ENCODE measurements around the gene FNIP2. TPM values are rescaled to one million over a fixed set of nuclear protein-coding genes. Genes with fewer than 3 reads are reported as not detected.

Gene FNIP2
- total RNA-seq, 1 experiment from 2014 or later = 5.2 TPM

- BruUV-seq (replicated peaks) = no TSS peak
- H2AFZ ChIP-seq (ENCODE audit: low read length) = no peak overlapping the region
- DNase-seq (no peak), ATAC-seq (no peak)
- no peak overlapping the region for H3K9ac ChIP-seq (ENCODE audit: low read length)
- H3K4me1 ChIP-seq (ENCODE audit: insufficient read depth, low read length) = peaks cover 18% of the 10 kb centered on the region
- H3K9me3 ChIP-seq (ENCODE audit: low read length) = no peaks in the 10 kb centered on the region
- H3K27ac ChIP-seq (ENCODE audit: low read length) = no peak overlapping the region
- H4K20me1 ChIP-seq (ENCODE audit: low read length) = no peaks in the 10 kb centered on the region
- H3K4me3 ChIP-seq (ENCODE audit: low read length) = no peak overlapping the region
- POLR2A ChIA-PET (ENCODE audit: unreplicated experiment) = no interaction called here
- no peak overlapping the region for H3K4me2 ChIP-seq (ENCODE audit: low read length)
- TF ChIP-seq, protein P1, sequence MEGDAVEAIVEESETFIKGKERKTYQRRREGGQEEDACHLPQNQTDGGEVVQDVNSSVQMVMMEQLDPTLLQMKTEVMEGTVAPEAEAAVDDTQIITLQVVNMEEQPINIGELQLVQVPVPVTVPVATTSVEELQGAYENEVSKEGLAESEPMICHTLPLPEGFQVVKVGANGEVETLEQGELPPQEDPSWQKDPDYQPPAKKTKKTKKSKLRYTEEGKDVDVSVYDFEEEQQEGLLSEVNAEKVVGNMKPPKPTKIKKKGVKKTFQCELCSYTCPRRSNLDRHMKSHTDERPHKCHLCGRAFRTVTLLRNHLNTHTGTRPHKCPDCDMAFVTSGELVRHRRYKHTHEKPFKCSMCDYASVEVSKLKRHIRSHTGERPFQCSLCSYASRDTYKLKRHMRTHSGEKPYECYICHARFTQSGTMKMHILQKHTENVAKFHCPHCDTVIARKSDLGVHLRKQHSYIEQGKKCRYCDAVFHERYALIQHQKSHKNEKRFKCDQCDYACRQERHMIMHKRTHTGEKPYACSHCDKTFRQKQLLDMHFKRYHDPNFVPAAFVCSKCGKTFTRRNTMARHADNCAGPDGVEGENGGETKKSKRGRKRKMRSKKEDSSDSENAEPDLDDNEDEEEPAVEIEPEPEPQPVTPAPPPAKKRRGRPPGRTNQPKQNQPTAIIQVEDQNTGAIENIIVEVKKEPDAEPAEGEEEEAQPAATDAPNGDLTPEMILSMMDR (conservative IDR thresholded peaks at IDR 0.05; ENCODE audit: low read depth, low read length) = no peak
- no peak for TF ChIP-seq EZH2phosphoT487 (IDR thresholded peaks at IDR 0.05; ENCODE audit: borderline replicate concordance, low read length)
- no peak for TF ChIP-seq EZH2 (IDR thresholded peaks at IDR 0.05; ENCODE audit: low read length, unreplicated experiment)
- H3K9me2 ChIP-seq (replicated peaks; ENCODE audit: low read length) = no peaks in the 10 kb centered on the region
- intact Hi-C loops (cut with micrococcal nuclease) = loop anchor here (5.0 to 10.0 kb wide), 3 partner anchors 127 to 307 kb away; no protein-coding TSS in a partner anchor
- no peaks in the 10 kb centered on the region for H3K79me2 ChIP-seq (ENCODE audit: low read length)
- H3K36me3 ChIP-seq (ENCODE audit: low read depth, low read length) = no peaks in the 10 kb centered on the region
- H3K27me3 ChIP-seq (ENCODE audit: low read length) = no peaks in the 10 kb centered on the region
- CTCF ChIA-PET = interaction anchor here (0.6 kb wide), 1 partner anchor 337 kb away, joined by 5 read pairs; no protein-coding TSS in a partner anchor
- H3F3A ChIP-seq (ENCODE audit: low read length, unreplicated experiment) = no peaks in the 10 kb centered on the region
Observed at GRCh38 chr4:158870282-158870625, 101.4 kb downstream of the FNIP2 start.

- H3F3A ChIP-seq (ENCODE audit: low read length, unreplicated experiment) = no peaks in the 10 kb centered on the region
- no peak overlapping the region for H3K9ac ChIP-seq (ENCODE audit: low read length)
- intact Hi-C loops (cut with micrococcal nuclease) = loop anchor here (5.0 to 10.0 kb wide), 3 partner anchors 127 to 307 kb away; no protein-coding TSS in a partner anchor
- H3K4me2 ChIP-seq (ENCODE audit: low read length) = no peak overlapping the region
- no peak overlapping the region for H3K27ac ChIP-seq (ENCODE audit: low read length)
- DNase-seq = no peak
- H3K79me2 ChIP-seq (ENCODE audit: low read length) = no peaks in the 10 kb centered on the region
- no peaks in the 10 kb centered on the region for H3K36me3 ChIP-seq (ENCODE audit: low read depth, low read length)
- H3K9me2 ChIP-seq (replicated peaks; ENCODE audit: low read length) = no peaks in the 10 kb centered on the region
- POLR2A ChIA-PET (ENCODE audit: unreplicated experiment) = no interaction called here
- H3K27me3 ChIP-seq (ENCODE audit: low read length) = no peaks in the 10 kb centered on the region
- no TSS peak for BruUV-seq (replicated peaks)
- TF ChIP-seq, protein P1 (conservative IDR thresholded peaks at IDR 0.05; ENCODE audit: low read depth, low read length) = no peak
- no peak for TF ChIP-seq EZH2 (IDR thresholded peaks at IDR 0.05; ENCODE audit: low read length, unreplicated experiment)
- TF ChIP-seq EZH2phosphoT487 (IDR thresholded peaks at IDR 0.05; ENCODE audit: borderline replicate concordance, low read length) = no peak
- no peak for ATAC-seq
- peaks cover 18% of the 10 kb centered on the region for H3K4me1 ChIP-seq (ENCODE audit: insufficient read depth, low read length)
- no peaks in the 10 kb centered on the region for H3K9me3 ChIP-seq (ENCODE audit: low read length)
- CTCF ChIA-PET = interaction anchor here (0.6 kb wide), 1 partner anchor 336 kb away, joined by 5 read pairs; no protein-coding TSS in a partner anchor
- no peak overlapping the region for H2AFZ ChIP-seq (ENCODE audit: low read length)
- no peak overlapping the region for H3K4me3 ChIP-seq (ENCODE audit: low read length)
- no peaks in the 10 kb centered on the region for H4K20me1 ChIP-seq (ENCODE audit: low read length)
Observed at GRCh38 chr4:158870626-158871334, 102.0 kb downstream of the FNIP2 start.

GRCh38 chr4:158871335-158871724, 102.5 kb downstream of the FNIP2 start:
- no peak overlapping the region for H3K9ac ChIP-seq (ENCODE audit: low read length)
- H3K4me1 ChIP-seq (ENCODE audit: insufficient read depth, low read length) = peaks cover 18% of the 10 kb centered on the region
- BruUV-seq (replicated peaks) = no TSS peak
- POLR2A ChIA-PET (ENCODE audit: unreplicated experiment) = no interaction called here
- H4K20me1 ChIP-seq (ENCODE audit: low read length) = no peaks in the 10 kb centered on the region
- no peaks in the 10 kb centered on the region for H3K9me3 ChIP-seq (ENCODE audit: low read length)
- no peaks in the 10 kb centered on the region for H3K36me3 ChIP-seq (ENCODE audit: low read depth, low read length)
- no peaks in the 10 kb centered on the region for H3F3A ChIP-seq (ENCODE audit: low read length, unreplicated experiment)
- no peak overlapping the region for H3K4me2 ChIP-seq (ENCODE audit: low read length)
- no peak overlapping the region for H3K27ac ChIP-seq (ENCODE audit: low read length)
- CTCF ChIA-PET = no interaction called here
- ATAC-seq = no peak
- H3K9me2 ChIP-seq (replicated peaks; ENCODE audit: low read length) = no peaks in the 10 kb centered on the region
- no peak for DNase-seq
- no peaks in the 10 kb centered on the region for H3K79me2 ChIP-seq (ENCODE audit: low read length)
- H3K4me3 ChIP-seq (ENCODE audit: low read length) = no peak overlapping the region
- TF ChIP-seq, protein P1 (conservative IDR thresholded peaks at IDR 0.05; ENCODE audit: low read depth, low read length) = no peak
- no peak for TF ChIP-seq EZH2phosphoT487 (IDR thresholded peaks at IDR 0.05; ENCODE audit: borderline replicate concordance, low read length)
- TF ChIP-seq EZH2 (IDR thresholded peaks at IDR 0.05; ENCODE audit: low read length, unreplicated experiment) = no peak
- intact Hi-C loops (cut with micrococcal nuclease) = loop anchor here (5.0 to 10.0 kb wide), 3 partner anchors 126 to 306 kb away; no protein-coding TSS in a partner anchor
- no peaks in the 10 kb centered on the region for H3K27me3 ChIP-seq (ENCODE audit: low read length)
- no peak overlapping the region for H2AFZ ChIP-seq (ENCODE audit: low read length)

Measured in PC-3 (cell line).